Neural progenitor cell (in vitro differentiated cells): ENCODE data around the gene CNNM3.

ENCODE experiments used
- EZH2phosphoT487 ChIP-seq: fragments of 200-600 bp; sonication (generic); IDR thresholded peaks from 2 replicates; pipeline ENCODE4 v1.6.1; 2017; ENCODE audit warnings: antibody characterized with exemption
- TF ChIP-seq, protein P1 (sequence below): fragments of 200-600 bp; sonication (generic); IDR thresholded peaks from 2 replicates; pipeline ENCODE4 v1.5.1; 2017; ENCODE audit warnings: antibody characterized with exemption, mild to moderate bottlenecking

DNA sequence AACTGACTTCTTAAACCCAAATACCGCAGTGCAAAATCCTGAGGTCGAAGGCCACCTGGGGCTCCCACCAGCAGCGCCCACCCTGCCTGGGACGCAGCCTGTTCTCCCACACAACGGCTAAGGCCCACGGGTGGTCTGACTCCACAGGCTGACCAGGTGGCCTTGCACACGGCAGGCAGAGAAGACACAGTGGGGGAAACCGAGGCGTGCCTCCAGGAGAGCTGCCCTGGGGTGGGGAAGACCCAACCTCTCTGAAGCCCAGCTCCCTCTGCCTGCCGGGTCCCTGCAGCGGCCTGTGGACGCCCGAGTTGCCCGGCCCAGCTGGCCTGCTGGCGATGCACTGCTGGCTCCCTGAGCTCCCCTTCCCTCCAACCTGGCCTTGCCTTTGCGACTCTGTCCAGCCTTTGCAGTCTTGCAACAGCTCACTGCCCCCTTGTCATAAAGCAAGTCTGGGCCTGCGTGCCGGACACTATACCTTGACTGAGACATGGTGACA is 63.5 kb downstream of the CNNM3 start:
- TF ChIP-seq, protein P1, sequence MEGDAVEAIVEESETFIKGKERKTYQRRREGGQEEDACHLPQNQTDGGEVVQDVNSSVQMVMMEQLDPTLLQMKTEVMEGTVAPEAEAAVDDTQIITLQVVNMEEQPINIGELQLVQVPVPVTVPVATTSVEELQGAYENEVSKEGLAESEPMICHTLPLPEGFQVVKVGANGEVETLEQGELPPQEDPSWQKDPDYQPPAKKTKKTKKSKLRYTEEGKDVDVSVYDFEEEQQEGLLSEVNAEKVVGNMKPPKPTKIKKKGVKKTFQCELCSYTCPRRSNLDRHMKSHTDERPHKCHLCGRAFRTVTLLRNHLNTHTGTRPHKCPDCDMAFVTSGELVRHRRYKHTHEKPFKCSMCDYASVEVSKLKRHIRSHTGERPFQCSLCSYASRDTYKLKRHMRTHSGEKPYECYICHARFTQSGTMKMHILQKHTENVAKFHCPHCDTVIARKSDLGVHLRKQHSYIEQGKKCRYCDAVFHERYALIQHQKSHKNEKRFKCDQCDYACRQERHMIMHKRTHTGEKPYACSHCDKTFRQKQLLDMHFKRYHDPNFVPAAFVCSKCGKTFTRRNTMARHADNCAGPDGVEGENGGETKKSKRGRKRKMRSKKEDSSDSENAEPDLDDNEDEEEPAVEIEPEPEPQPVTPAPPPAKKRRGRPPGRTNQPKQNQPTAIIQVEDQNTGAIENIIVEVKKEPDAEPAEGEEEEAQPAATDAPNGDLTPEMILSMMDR: no peak
- no peak for TF ChIP-seq EZH2phosphoT487
